GM23338 (cell line): ENCODE results near the gene HNMT. TPM values are rescaled to one million over a fixed set of nuclear protein-coding genes. Genes with fewer than 3 reads are reported as not detected.

Experiments
- ATAC-seq: fragments of 200-7000 bp; cut with Tn5 transposase; 3 replicates; pipeline ENCODE4 v1.9.1; 2020
- DNase-seq: peaks from one replicate; pipeline ENCODE4 v3.0.0-alpha.2; 2015; ENCODE audit warnings: low spot score
- H2AFZ ChIP-seq: fragments of 200-600 bp; sonication (generic); 2 replicates; pipeline ENCODE4 v1.8.0; 2016; ENCODE audit warnings: antibody characterized with exemption, mild to moderate bottlenecking, moderate library complexity
- H3F3A ChIP-seq: fragments of 200-600 bp; sonication (generic); replicated peaks from 2 replicates; pipeline ENCODE4 v1.8.0; 2017; ENCODE audit warnings: antibody characterized with exemption, mixed run types, low read depth
- H3K27ac ChIP-seq: fragments of 200-600 bp; sonication (generic); 2 replicates; pipeline ENCODE4 v1.6.1; 2016; ENCODE audit warnings: low read depth
- H3K27me3 ChIP-seq: fragments of 200-600 bp; sonication (generic); 2 replicates; pipeline ENCODE4 v1.8.0; 2016; ENCODE audit warnings: mild to moderate bottlenecking, mixed run types, moderate library complexity; ENCODE audit not compliant: insufficient read depth
- H3K36me3 ChIP-seq: fragments of 200-600 bp; sonication (generic); 2 replicates; pipeline ENCODE4 v1.8.0; 2016; ENCODE audit warnings: mild to moderate bottlenecking; ENCODE audit not compliant: insufficient read depth
- H3K4me1 ChIP-seq: fragments of 200-600 bp; sonication (generic); 2 replicates; pipeline ENCODE4 v1.8.0; 2016; ENCODE audit warnings: mild to moderate bottlenecking, moderate library complexity; ENCODE audit not compliant: insufficient read depth
- H3K4me2 ChIP-seq: fragments of 200-600 bp; sonication (generic); 2 replicates; pipeline ENCODE4 v1.7.1; 2017; ENCODE audit warnings: mixed run types
- H3K4me3 ChIP-seq: fragments of 200-600 bp; sonication (generic); 2 replicates; pipeline ENCODE4 v1.6.1; 2016; ENCODE audit warnings: mixed run types
- H3K79me2 ChIP-seq: fragments of 200-600 bp; sonication (generic); replicated peaks from 2 replicates; pipeline ENCODE4 v1.8.0; 2017; ENCODE audit warnings: mild to moderate bottlenecking; ENCODE audit not compliant: insufficient read depth
- H3K9me2 ChIP-seq: fragments of 200-600 bp; sonication (generic); 2 replicates; pipeline ENCODE4 v1.8.0; 2017; ENCODE audit not compliant: insufficient read depth
- H4K20me1 ChIP-seq: fragments of 200-600 bp; sonication (generic); replicated peaks from 2 replicates; pipeline ENCODE4 v1.8.0; 2017; ENCODE audit warnings: mild to moderate bottlenecking; ENCODE audit not compliant: insufficient read depth
- H3K27ac Mint-ChIP-seq: 2 replicates; pipeline ENCODE4 v1.8.0; 2020; ENCODE audit warnings: inconsistent platforms, mild to moderate bottlenecking, moderate library complexity, mixed read lengths
- H3K27me3 Mint-ChIP-seq: 3 replicates; pipeline ENCODE4 v1.8.0; 2022; ENCODE audit warnings: low read depth, mild to moderate bottlenecking, moderate library complexity, mixed read lengths, inconsistent platforms; ENCODE audit not compliant: insufficient read depth, poor library complexity
- H3K36me3 Mint-ChIP-seq: 3 replicates; pipeline ENCODE4 v1.8.0; 2021; ENCODE audit warnings: low read depth, mild to moderate bottlenecking, inconsistent platforms, moderate library complexity, mixed read lengths
- H3K4me1 Mint-ChIP-seq: 3 replicates; pipeline ENCODE4 v1.8.0; 2020; ENCODE audit warnings: mild to moderate bottlenecking, inconsistent platforms, mixed read lengths
- H3K4me3 Mint-ChIP-seq: 3 replicates; pipeline ENCODE4 v1.8.0; 2021; ENCODE audit warnings: moderate library complexity, mild to moderate bottlenecking, inconsistent platforms, mixed read lengths
- H3K9me3 Mint-ChIP-seq: 3 replicates; pipeline ENCODE4 v1.8.0; 2020; ENCODE audit warnings: moderate library complexity, mild to moderate bottlenecking, inconsistent platforms, mixed read lengths
- CREB1 ChIP-seq: fragments of 250-450 bp; sonication (Bioruptor Pico); IDR thresholded peaks from 2 replicates; pipeline ENCODE4 v1.5.0; 2020; ENCODE audit warnings: low read depth, mild to moderate bottlenecking, moderate library complexity
- EZH2 ChIP-seq: fragments of 200-600 bp; sonication (generic); IDR thresholded peaks from one replicate; pipeline ENCODE4 v1.8.0; 2017; ENCODE audit warnings: antibody characterized with exemption, mild to moderate bottlenecking, low read depth; ENCODE audit not compliant: unreplicated experiment
- EZH2phosphoT487 ChIP-seq: fragments of 200-600 bp; sonication (generic); IDR thresholded peaks from one replicate; pipeline ENCODE4 v1.8.1; 2018; ENCODE audit warnings: antibody characterized with exemption; ENCODE audit not compliant: unreplicated experiment
- JUNB ChIP-seq: IDR thresholded peaks from one replicate; pipeline ENCODE4 v1.6.1; 2016; ENCODE audit warnings: antibody characterized with exemption; ENCODE audit not compliant: unreplicated experiment
- NANOG ChIP-seq: IDR thresholded peaks from 2 replicates; pipeline ENCODE4 v1.6.1; 2016; ENCODE audit warnings: antibody characterized with exemption, borderline replicate concordance
- POLR2AphosphoS5 ChIP-seq: IDR thresholded peaks from 2 replicates; pipeline ENCODE4 v1.6.1; 2016; ENCODE audit warnings: antibody characterized with exemption, low read depth
- REST ChIP-seq: IDR thresholded peaks from one replicate; pipeline ENCODE4 v1.6.1; 2018; ENCODE audit warnings: antibody characterized with exemption; ENCODE audit not compliant: unreplicated experiment
- STAT1 ChIP-seq: IDR thresholded peaks from one replicate; pipeline ENCODE4 v1.6.1; 2016; ENCODE audit warnings: antibody characterized with exemption; ENCODE audit not compliant: unreplicated experiment
- ZNF114 ChIP-seq: fragments of 250-450 bp; sonication (Bioruptor Pico); IDR thresholded peaks from 2 replicates; pipeline ENCODE4 v1.5.0; 2020; ENCODE audit warnings: mild to moderate bottlenecking, moderate library complexity
- ZNF462 ChIP-seq: fragments of 250-450 bp; sonication (Bioruptor Pico); IDR thresholded peaks from 2 replicates; pipeline ENCODE4 v1.5.0; 2020; ENCODE audit warnings: mild to moderate bottlenecking, moderate library complexity
- polyA plus RNA-seq: library from polyadenylated mRNA; unstranded; fragments of >200 nt; fragmentation: Nextera tagmentation; extraction: Ambion mirVana; gene quantifications from 2 replicates; pipeline ENCODE4 v1.2.1, GENCODE V29; 2016
- total RNA-seq: library from RNA; depleted of rRNA; stranded (reverse); fragments of >200 nt; shearing (Covaris generic); gene quantifications from 2 replicates; pipeline ENCODE4 v1.2.3, GENCODE V29; 2014
- TF ChIP-seq, protein P1 (sequence below), 2 experiments: fragments of 200-600 bp in 1 of 2; sonication (generic) in 1 of 2; conservative IDR thresholded peaks; 2 replicates each; pipeline versions ENCODE4 v1.5.1 to v1.6.1; 2016 to 2017; ENCODE audit warnings: antibody characterized with exemption in 2 of 2, low read depth in 2 of 2, mild to moderate bottlenecking in 2 of 2, moderate library complexity in 1 of 2

Gene HNMT
- total and polyA plus RNA-seq, 2 experiments from 2014 or later, result 3.3 to 3.4 TPM

DNA sequence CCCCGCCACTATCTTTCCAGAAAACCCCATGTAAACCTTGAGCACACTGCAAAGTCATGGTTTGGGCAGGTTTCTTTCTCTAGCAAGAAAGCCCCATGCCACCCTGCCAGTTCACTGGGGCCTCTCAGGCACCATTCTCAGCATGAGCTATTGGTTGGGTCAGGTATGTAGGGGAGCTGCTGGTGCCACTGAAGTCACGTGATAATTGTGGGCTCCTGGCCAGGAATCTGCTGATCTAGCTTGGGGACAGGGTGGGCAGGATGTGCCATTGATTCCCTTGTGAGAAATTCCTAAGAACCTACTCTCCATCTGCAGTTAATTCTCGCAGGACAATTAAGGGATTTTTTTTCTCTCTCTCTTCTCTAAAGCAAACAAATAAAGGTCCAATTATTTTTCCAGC, 26.5 kb upstream of the HNMT start:
- Histone ChIP-seq H3K79me2 (no peaks in the 10 kb centered on the region), H3K4me2 (no peak overlapping the region), H2AFZ (no peak overlapping the region), H3K4me1 (no peaks in the 10 kb centered on the region), H3K27ac (no peak overlapping the region), H3K9me2 (0 out of 2 replicates have a peak, but pooled peaks cover 3% of the 10 kb centered on the region), H3K27me3 (no peaks in the 10 kb centered on the region), H4K20me1 (no peaks in the 10 kb centered on the region; the same call in 1 of the 2 replicates), H3K4me3 (no peak overlapping the region), H3K36me3 (no peaks in the 10 kb centered on the region), H3F3A (no peaks in the 10 kb centered on the region)
- DNase-seq, result no peak
- ATAC-seq, result no peak
- no peak for TF ChIP-seq JUNB
- TF ChIP-seq EZH2, result no peak
- no peak for TF ChIP-seq NANOG
- TF ChIP-seq EZH2phosphoT487, result no peak
- no peak for TF ChIP-seq ZNF462 (CRISPR knock-in tag)
- no peak for TF ChIP-seq POLR2AphosphoS5
- Mint-ChIP-seq H3K36me3 (no peaks in the 10 kb centered on the region), H3K27ac (no peak overlapping the region), H3K4me3 (no peak overlapping the region), H3K27me3 (no peaks in the 10 kb centered on the region), H3K4me1 (no peaks in the 10 kb centered on the region), H3K9me3 (no peaks in the 10 kb centered on the region)

GRCh38 chr2:137938204-137938603, 26.1 kb upstream of the HNMT start:
- Histone ChIP-seq H3K36me3 (no peaks in the 10 kb centered on the region), H2AFZ (no peak overlapping the region), H3K79me2 (no peaks in the 10 kb centered on the region), H3F3A (no peaks in the 10 kb centered on the region), H4K20me1 (no peaks in the 10 kb centered on the region; the same call in 1 of the 2 replicates), H3K27me3 (no peaks in the 10 kb centered on the region), H3K27ac (no peak overlapping the region), H3K9me2 (0 out of 2 replicates have a peak, but pooled peaks cover 3% of the 10 kb centered on the region), H3K4me1 (no peaks in the 10 kb centered on the region), H3K4me3 (no peak overlapping the region), H3K4me2 (no peak overlapping the region)
- DNase-seq (no peak), ATAC-seq (no peak)
- H3K4me1 Mint-ChIP-seq, result no peaks in the 10 kb centered on the region
- H3K27ac Mint-ChIP-seq, result peak overlapping the region; percentile 56; the same call in 1 of the 2 replicates
- H3K36me3 Mint-ChIP-seq, result no peaks in the 10 kb centered on the region
- no peak overlapping the region for H3K4me3 Mint-ChIP-seq
- no peaks in the 10 kb centered on the region for H3K9me3 Mint-ChIP-seq
- no peaks in the 10 kb centered on the region for H3K27me3 Mint-ChIP-seq
- no peak for TF ChIP-seq CREB1 (CRISPR knock-in tag)
- TF ChIP-seq POLR2AphosphoS5, result no peak
- TF ChIP-seq, protein P1, sequence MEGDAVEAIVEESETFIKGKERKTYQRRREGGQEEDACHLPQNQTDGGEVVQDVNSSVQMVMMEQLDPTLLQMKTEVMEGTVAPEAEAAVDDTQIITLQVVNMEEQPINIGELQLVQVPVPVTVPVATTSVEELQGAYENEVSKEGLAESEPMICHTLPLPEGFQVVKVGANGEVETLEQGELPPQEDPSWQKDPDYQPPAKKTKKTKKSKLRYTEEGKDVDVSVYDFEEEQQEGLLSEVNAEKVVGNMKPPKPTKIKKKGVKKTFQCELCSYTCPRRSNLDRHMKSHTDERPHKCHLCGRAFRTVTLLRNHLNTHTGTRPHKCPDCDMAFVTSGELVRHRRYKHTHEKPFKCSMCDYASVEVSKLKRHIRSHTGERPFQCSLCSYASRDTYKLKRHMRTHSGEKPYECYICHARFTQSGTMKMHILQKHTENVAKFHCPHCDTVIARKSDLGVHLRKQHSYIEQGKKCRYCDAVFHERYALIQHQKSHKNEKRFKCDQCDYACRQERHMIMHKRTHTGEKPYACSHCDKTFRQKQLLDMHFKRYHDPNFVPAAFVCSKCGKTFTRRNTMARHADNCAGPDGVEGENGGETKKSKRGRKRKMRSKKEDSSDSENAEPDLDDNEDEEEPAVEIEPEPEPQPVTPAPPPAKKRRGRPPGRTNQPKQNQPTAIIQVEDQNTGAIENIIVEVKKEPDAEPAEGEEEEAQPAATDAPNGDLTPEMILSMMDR (conservative IDR thresholded peaks at IDR 0.05; ENCODE audit: low read depth in 2 of 2), result no peak
- no peak for TF ChIP-seq STAT1
- no peak for TF ChIP-seq REST
- no peak for TF ChIP-seq ZNF114
- TF ChIP-seq EZH2, result no peak
- no peak for TF ChIP-seq NANOG
